Measurements from ENCODE around the gene COIL.

The COIL gene

GRCh38 chr17:56934280-56934679 lies 26.6 kb downstream of the COIL start:
- DNase-seq, result no peak

DNA sequence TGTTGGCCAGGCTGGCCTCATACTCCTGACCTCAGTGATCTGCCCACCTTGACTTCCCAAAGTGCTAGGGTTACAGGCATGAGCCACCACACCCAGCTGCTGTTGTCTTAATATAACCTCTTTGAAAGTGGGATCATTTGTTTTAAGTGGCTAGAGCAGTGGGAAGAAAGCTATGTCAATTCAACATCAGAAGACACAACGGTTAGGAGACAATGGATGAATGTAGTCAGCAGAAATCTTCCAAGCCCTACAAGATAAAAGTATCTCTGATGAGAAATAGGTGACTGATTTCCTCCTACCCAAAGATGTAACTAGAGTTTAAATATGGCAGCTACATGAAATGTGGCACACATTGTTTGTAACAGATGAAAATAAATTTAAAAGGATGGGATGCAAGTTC lies 27.0 kb downstream of the COIL start:
- no peak for DNase-seq

GRCh38 chr17:56933151-56933745 lies 27.6 kb downstream of the COIL start:
- no peak for DNase-seq

DNA sequence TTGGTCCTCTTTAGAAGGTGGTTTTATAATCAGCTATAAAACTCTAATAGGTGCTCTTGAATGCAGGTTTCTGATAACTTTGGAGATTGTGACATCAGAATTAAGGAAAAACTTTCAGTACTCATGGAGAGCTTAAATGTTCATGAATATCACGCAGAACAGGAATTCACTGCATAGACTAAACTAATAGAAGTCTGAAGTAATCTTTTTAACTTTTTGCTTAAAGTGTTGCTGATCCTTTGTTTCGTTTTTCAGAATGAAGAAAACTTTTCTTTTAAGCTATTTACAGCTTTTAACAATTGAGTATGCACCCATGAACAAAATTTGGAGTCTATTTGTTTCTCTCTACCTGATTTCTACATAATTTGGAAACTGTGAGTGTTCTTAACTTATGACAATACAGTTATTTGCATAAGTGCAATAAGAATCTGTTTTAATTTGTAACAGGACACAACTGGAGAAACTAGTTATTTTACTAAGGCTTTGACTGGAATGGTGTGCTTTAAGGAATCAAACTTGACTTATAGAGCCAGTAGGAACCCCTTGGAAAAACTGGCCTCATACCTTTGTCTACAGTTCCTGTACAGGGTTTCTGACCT lies 30.0 kb downstream of the COIL start:
- no peak for DNase-seq

GRCh38 chr17:56929362-56929969 lies 31.4 kb downstream of the COIL start:
- DNase-seq, result no peak

- no peak for DNase-seq
These were observed 32.3 kb downstream of the COIL start for GRCh38 chr17:56928586-56928985.

DNA sequence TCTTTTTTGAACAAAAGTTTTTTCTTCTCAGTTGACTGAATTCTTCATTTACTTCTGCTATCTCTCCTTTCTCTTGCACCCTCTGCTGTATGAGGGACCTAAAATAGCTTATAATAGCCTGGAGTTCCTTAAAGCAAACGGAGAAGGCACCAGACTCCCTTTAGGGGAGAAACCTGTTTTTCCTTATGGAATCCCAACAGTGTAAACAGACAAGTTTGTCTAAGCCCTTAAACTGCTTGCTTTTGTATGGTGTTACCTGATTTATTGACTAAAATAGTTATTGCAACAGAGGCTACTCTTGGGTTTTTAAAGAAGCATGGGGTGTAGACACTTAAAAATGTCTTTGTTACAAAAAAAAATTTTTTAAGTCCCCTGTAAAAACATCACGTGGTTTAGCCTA lies 34.1 kb downstream of the COIL start:
- DNase-seq, result no peak

- DNase-seq, result no peak
These were observed 34.6 kb downstream of the COIL start for GRCh38 chr17:56926270-56926669.

DNA sequence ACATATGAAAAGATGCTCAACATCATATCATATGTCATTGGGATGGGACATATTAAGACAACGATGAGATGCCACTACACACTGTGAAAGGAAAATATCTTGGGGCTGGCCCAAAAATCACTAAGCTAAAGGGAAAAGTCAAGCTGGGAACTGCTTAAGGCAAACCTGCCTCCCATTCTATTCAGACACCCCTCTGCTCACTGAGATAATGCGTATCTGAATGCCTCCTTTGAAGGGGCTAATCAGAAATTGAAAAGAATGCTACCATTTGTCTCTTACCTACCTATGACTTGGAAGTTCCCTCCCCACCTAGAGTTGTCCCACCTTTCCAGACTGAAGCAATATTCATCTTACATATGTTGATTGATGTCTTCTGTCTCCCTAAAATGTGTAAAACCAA lies 35.8 kb downstream of the COIL start:
- DNase-seq, result no peak

DNA sequence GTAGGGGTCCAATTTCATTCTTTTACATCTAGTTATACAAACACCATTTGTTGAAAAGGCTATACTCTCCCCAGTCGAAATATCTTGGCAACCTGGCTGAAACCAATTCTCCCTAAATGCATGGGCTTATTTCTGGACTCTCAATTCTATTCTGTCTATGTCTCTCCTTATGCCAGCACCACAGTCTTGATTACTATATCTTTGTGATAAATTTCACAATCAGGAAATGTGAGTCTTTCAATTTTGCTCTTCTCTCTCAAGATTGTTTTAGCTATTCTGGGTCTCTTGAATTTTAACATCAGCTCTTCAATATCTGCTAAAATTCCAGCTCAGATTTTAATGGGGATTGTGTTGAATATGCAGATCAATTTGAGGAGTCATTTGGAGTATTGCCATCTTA lies 41.1 kb downstream of the COIL start:
- DNase-seq, result no peak

- DNase-seq, result no peak
These were observed 41.9 kb downstream of the COIL start for GRCh38 chr17:56918916-56919315.

DNA sequence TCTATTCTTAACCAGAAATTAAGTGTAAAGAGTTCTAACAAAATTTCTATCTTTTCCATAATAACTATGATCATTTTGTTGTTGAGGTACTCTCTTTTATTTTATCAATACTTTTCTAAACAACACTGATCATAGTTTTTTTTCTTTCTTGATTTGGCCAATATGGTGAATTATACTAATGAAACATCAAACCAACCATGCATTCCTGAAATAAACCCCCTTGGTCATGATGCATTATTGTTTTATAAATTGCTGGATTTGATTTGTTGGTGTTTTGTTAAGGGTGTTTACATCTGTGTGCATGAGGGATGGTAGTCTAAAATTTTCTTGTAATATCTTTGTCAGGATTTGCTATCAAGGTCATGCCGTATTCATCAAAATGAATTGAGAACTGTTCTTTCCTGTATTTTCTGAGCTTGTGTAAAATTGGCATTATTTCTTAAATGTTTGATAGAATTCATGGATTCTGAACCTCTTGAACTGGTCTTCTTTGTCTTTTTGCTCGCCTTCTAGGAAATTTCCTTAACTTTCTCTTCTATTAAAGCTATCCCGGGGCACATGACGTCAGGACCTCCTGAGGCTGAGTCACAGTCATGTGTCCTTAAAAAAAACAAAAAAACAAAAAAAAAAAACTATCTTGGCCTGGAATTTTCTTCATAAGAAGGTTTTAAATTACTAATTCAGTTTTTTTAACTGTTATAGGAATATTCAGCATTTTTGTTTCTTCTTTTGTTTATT lies 43.1 kb downstream of the COIL start:
- no peak for DNase-seq

- no peak for DNase-seq
These were observed 46.1 kb downstream of the COIL start for GRCh38 chr17:56914581-56915273.

DNA sequence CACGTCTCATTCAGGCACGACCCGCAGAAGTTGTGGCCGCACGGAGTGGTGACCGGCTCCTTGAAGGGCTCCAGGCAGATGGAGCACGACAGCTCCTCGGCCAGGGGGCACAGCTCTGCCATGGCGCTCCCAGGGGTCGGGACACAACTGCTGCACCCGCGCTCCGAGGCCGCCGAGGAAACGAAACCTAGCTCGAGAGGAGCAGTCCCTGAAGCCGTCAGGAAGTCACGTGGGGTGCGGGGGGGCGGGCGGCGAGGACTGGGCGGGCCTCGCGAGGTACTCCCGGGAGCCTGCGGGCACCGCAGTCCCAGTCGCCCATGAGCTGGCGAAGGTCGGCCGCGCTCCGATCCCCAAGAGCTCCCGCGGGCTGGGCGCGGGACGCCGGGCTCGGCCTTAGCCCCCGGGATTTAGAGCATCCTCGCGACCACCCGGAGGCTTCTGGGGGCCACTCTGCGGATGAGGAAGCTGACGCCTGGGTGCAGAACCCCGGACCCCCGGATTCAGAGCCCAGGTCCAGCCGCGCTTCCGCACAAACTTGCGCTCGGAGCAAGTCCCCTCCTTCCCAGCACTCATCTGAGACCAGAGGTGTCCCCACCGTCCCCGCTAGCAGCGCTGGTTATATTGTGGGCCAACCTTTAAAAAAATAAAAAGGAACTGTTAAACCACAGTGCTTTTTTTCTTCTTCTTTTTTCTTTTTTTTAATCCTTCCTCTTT lies 46.8 kb downstream of the COIL start, which contains the start of gene TRIM25:
TRIM25 (minus strand) TSS at position 183 of the 714 bp plus-strand sequence; CDS start at position 122, 61 bp downstream.
- peak; percentile 76 to 88 for DNase-seq

DNA sequence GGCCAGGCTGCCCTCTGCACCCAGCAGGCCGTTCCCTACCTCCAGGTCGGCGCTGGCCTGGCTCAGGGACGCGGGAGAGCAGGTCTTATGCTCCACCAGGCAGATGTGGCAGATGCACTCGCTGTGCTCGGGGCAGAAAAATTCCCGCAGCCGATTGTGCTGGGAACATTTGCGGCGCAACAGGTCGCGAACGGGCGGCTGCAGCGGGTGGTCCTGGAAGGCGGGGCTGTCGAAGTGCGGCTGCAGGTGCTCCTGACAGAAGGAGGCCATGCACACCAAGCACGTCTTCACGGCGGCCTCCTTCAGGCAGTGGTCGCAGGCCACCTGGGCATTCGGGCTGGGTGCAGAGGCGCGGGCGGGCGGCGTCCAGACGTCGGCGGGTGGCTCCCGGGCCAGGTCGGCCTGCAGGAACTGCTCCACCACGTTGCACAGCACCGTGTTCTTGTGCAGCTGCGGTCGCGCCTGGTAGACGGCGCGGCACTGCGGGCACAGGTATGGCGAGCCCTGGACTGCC lies 47.4 kb downstream of the COIL start:
- DNase-seq, result peak in 1 of 2 experiments; percentile 19

DNA sequence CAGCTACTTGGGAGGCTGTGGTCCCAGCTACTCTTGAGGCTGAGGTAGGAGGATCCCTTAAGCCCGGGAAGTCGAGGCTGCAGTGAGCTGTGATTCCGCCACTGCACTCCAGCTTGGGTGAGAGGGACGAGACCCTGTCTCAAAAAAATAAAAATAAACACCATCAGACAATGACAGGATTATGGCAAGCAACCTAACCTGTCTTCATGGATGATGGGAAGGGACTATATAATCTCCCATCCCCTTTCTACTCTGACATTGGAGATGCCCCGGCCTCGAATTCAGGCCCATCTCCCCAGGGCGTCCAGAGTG lies 47.9 kb downstream of the COIL start:
- DNase-seq, result no peak

GRCh38 chr17:56912105-56912999 lies 48.5 kb downstream of the COIL start:
- DNase-seq, result no peak

GRCh38 chr17:56910509-56911235 lies 50.2 kb downstream of the COIL start:
- DNase-seq, result no peak

- no peak for DNase-seq
These were observed 50.9 kb downstream of the COIL start for GRCh38 chr17:56909742-56910508.

- no peak for DNase-seq
These were observed 52.8 kb downstream of the COIL start for GRCh38 chr17:56908001-56908542.
